Lung (tissue), 12 donors: ENCODE data around the gene GRIN2A. TPM values are rescaled to one million over a fixed set of nuclear protein-coding genes. Genes with fewer than 3 reads are reported as not detected.

Source experiments
- ATAC-seq: fragments of 200-7000 bp; cut with Tn5 transposase; one replicate; pipeline ENCODE4 v1.9.1; 2020; ENCODE audit warnings: moderate number of reproducible peaks; ENCODE audit not compliant: insufficient read depth, low FRiP score
- DNase-seq, 3 donors: peaks; one replicate each; pipeline ENCODE4 v3.0.0-alpha.2; 2013 to 2017
- H3K27ac ChIP-seq, 2 donors: one replicate each; pipeline ENCODE4 v1.5.1; 2013; ENCODE audit warnings: mild to moderate bottlenecking in 2 of 2, moderate library complexity in 2 of 2, control low read depth in 1 of 2, inconsistent platforms in 1 of 2, low read depth in 1 of 2, low read length in 1 of 2
- H3K27me3 ChIP-seq, 3 donors: one replicate each; pipeline ENCODE4 v1.5.1; 2013; ENCODE audit warnings: low read length in 2 of 3; ENCODE audit not compliant: control insufficient read depth in 3 of 3, insufficient read depth in 3 of 3
- H3K36me3 ChIP-seq, 4 donors: one replicate each; pipeline ENCODE4 v1.5.1; 2013; ENCODE audit warnings: low read length in 4 of 4, mild to moderate bottlenecking in 1 of 4, moderate library complexity in 1 of 4; ENCODE audit not compliant: control insufficient read depth in 4 of 4, insufficient read depth in 4 of 4
- H3K4me1 ChIP-seq, 5 donors: one replicate each; pipeline ENCODE4 v1.5.1; 2013; ENCODE audit warnings: low read length in 5 of 5, mild to moderate bottlenecking in 2 of 5, moderate library complexity in 1 of 5; ENCODE audit not compliant: control insufficient read depth in 5 of 5, insufficient read depth in 5 of 5
- H3K4me3 ChIP-seq: one replicate; pipeline ENCODE4 v1.5.1; 2013; ENCODE audit warnings: mild to moderate bottlenecking, control low read depth, moderate library complexity
- H3K9ac ChIP-seq, 2 donors: one replicate each; pipeline ENCODE4 v1.5.1; 2013; ENCODE audit warnings: low read length in 2 of 2, control low read depth in 1 of 2; ENCODE audit not compliant: insufficient read depth in 1 of 2
- H3K9me3 ChIP-seq, 4 donors: one replicate each; pipeline ENCODE4 v1.5.1; 2013; ENCODE audit warnings: low read length in 3 of 4, mild to moderate bottlenecking in 1 of 4, moderate library complexity in 1 of 4; ENCODE audit not compliant: control insufficient read depth in 4 of 4, insufficient read depth in 3 of 4
- WGBS, 2 donors: extraction: QIAGEN DNeasy Blood & Tissue Kit; methylation state at CpG; one replicate each; pipeline ENCODE4 v1.1.7; 2013; 5-methylcytosine and 5-hydroxymethylcytosine counted together
- polyA plus RNA-seq, 2 donors: library from polyadenylated mRNA; stranded (reverse); fragments of 200-250 nt; gene quantifications; one replicate each; pipeline ENCODE4 v1.2.1, GENCODE V29; 2013
- total RNA-seq, 2 donors: library from RNA; depleted of rRNA in 1 of 2; stranded (reverse); fragments of >200 nt in 1 of 2; gene quantifications; one replicate each; pipeline ENCODE4 v1.2.1, GENCODE V29; 2014 to 2021
- TF ChIP-seq, protein P1 (sequence below): IDR thresholded peaks from 2 replicates; pipeline ENCODE4 v1.5.1; 2012; ENCODE audit warnings: mild to moderate bottlenecking; ENCODE audit errors: control extremely low read depth, extremely low read depth
- donor health status: control.
- donor health status: control.
- donor health status: Bipolar disorder and iron deficiency.
- donor health status: healthy.
- donor health status: DM: yes; HTN: yes; CAD: no.

Gene GRIN2A
- total and polyA plus RNA-seq, 4 donors, result 0.02 to 0.37 (median 0.10) TPM

DNA sequence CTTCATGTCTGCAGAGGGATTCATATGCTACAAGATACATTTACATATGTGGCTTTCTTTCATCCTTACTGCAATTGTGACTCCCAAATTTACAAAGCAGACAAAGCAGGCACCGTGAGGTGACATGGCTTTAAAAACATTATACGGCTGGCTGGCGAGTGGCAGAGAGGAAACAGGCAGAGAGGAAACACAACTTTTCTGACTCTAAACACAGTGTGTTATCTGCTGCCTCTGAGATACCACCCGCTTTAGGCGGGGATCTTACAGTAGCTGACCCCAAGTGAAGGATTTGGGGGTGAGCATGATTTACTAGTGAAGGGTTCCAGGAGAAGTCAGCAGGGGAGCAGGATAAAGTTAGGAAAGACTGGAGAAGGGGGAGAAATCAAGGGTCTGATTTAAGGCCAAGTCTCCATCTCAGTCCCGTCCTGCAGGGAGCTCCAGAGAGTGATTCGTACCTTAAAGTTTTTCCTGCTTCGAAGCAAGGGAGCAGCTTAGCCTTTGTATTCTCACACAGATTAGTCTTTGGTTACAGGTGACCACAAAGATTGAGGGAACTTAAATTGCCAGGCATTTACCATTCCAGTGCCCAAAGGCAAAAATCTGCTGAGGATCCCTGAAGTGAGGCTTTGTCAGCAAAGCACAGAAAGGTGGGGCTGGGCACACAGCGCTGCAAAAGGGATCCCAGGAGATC is 355.0 kb downstream of the GRIN2A start:
- H3K9ac ChIP-seq, result no peak overlapping the region
- no peak for DNase-seq
- H3K9me3 ChIP-seq, result no peaks in the 10 kb centered on the region
- no peaks in the 10 kb centered on the region for H3K36me3 ChIP-seq
- no peak overlapping the region for H3K27ac ChIP-seq
- 33 to 37% methylated on average over 9 of the region's 9 CpGs for WGBS, 2 donors
- no peak overlapping the region for H3K4me3 ChIP-seq
- ATAC-seq, result no peak
- no peaks in the 10 kb centered on the region for H3K4me1 ChIP-seq
- H3K27me3 ChIP-seq, result no peaks in the 10 kb centered on the region
- TF ChIP-seq, protein P1, sequence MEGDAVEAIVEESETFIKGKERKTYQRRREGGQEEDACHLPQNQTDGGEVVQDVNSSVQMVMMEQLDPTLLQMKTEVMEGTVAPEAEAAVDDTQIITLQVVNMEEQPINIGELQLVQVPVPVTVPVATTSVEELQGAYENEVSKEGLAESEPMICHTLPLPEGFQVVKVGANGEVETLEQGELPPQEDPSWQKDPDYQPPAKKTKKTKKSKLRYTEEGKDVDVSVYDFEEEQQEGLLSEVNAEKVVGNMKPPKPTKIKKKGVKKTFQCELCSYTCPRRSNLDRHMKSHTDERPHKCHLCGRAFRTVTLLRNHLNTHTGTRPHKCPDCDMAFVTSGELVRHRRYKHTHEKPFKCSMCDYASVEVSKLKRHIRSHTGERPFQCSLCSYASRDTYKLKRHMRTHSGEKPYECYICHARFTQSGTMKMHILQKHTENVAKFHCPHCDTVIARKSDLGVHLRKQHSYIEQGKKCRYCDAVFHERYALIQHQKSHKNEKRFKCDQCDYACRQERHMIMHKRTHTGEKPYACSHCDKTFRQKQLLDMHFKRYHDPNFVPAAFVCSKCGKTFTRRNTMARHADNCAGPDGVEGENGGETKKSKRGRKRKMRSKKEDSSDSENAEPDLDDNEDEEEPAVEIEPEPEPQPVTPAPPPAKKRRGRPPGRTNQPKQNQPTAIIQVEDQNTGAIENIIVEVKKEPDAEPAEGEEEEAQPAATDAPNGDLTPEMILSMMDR, result no peak

DNA sequence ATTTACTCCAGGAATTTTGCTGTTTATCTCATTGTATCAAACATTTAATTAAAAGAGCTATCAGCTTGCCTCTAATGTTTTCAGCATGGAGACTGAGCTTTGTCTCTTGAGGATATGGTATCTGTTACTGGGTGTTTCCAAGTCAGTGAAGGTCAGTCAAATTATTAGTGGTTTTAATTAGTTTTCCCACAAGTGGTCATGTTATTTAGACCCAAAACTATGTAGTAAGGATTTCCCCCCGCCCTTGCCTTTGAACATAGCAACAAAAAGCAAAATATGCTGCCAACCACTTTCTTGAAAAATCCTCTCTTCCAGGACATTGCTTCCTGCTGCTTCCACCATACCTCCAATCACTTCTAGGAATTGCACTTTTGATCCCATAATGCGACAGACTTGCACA is 355.6 kb downstream of the GRIN2A start:
- DNase-seq (no peak), ATAC-seq (no peak)
- TF ChIP-seq, protein P1, result no peak
- WGBS, 2 donors, result 63 to 67% methylated on average over 2 of the region's 2 CpGs
- H3K27ac ChIP-seq, result no peak overlapping the region
- no peak overlapping the region for H3K9ac ChIP-seq
- no peaks in the 10 kb centered on the region for H3K36me3 ChIP-seq
- no peaks in the 10 kb centered on the region for H3K27me3 ChIP-seq
- H3K4me3 ChIP-seq, result no peak overlapping the region
- no peaks in the 10 kb centered on the region for H3K9me3 ChIP-seq
- H3K4me1 ChIP-seq, result no peaks in the 10 kb centered on the region

DNA sequence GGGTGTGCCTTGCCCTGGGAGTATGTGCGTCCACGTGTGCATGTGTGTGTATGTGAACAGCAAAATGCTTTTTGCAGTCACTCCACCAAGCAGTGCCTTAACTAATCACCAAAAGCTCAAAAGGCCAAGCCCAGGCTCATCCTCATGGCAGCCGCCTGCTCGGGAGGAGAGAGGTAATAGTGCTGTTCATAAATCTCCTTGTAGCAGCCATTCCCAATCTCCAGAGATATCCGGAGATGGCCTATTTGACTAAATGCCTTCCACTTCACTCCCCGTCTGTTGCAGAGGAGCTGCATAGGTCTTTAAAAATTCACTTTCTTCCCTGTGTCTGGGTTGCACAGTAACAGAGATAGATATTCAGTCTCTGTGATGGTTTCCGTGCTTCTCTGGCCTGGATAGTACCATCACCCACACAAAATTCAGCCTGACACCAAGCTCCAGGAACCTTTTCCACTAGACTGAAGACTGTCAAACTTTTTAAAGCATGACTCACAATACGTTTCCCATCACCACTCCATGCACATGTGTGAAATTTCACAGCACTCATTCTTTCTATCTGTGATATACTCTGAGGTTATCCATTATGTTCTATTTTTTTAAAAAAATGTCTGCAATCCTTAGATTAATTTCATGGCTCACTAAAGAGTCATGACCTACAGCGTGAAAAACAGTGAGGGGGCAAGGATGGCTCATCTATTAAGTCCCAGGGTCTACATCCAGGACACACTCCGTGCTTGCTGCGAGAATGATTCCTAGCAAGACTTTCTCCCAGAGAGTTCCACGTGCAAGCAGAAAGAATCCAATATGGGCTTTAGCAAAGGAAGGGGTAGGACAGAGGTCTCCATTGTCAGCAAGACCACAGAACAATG is 357.8 kb downstream of the GRIN2A start:
- Histone ChIP-seq H3K4me3 (no peak overlapping the region), H3K36me3 (no peaks in the 10 kb centered on the region), H3K4me1 (no peaks in the 10 kb centered on the region), H3K27ac (no peak overlapping the region), H3K9me3 (no peaks in the 10 kb centered on the region), H3K27me3 (no peaks in the 10 kb centered on the region), H3K9ac (no peak overlapping the region)
- no peak for ATAC-seq
- 73 to 79% methylated on average over 12 of the region's 12 CpGs for WGBS, 2 donors
- TF ChIP-seq, protein P1, result no peak
- no peak for DNase-seq
